Measurements from ENCODE around the gene MAP3K19. TPM values are rescaled to one million over a fixed set of nuclear protein-coding genes. Genes with fewer than 3 reads are reported as not detected.

MAP3K19 gene
- total RNA-seq, 1 donor from 2014 or later: not detected

DNA sequence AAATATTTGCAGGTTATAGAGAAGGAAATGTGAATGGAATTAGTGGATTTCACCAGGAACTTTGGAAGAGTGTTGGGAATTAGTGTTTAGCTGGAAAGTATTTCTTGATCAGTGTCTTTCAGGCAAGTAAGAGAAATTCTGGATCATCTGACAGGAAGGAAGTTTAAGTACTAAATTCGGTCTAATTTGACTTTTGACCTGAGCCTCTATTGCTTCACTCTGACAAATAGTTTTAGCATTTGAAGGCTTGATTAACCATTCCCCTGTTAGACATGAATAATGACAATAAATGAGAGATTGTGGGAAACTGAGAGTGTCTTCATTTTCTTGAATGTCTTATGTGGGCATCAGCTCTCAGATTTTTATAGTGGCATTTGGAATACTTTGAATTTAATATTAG is 112.6 kb downstream of the MAP3K19 start:
- no peaks in the 10 kb centered on the region for H3K27me3 Mint-ChIP-seq (ENCODE audit: low read depth, unreplicated experiment)

DNA sequence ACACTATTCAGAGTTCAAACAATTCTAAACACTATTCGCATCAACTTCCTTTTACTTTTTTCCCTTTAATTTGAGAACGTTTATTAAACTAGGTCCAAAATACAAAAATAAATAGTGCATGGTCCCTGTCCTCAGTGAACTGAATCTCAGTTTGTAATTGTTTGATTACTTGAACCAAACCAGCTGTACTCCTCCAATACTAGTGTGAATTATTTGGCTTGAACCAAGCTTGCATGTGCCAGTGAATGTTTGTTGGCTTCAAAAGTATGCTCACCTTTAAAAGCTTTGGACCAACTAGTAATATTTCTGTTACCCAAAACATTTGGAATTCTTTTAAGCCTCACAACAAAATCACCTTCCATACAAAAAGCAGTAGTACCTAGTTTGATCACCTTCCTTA is 113.1 kb downstream of the MAP3K19 start:
- Histone ChIP-seq H3K79me2 (ENCODE audit: insufficient read depth, low read length) (peaks cover 97% of the 10 kb centered on the region), H3K27me3 (ENCODE audit: insufficient read depth, low read length) (no peaks in the 10 kb centered on the region), H3K36me3 (ENCODE audit: insufficient read depth, low read length) (peaks cover 4% of the 10 kb centered on the region), H4K20me1 (ENCODE audit: insufficient read depth, low read length) (peaks cover 82% of the 10 kb centered on the region), H3K9me3 (ENCODE audit: insufficient read depth, low read depth, low read length) (no peaks in the 10 kb centered on the region), H2AFZ (ENCODE audit: low read depth, low read length) (no peak overlapping the region), H3K9ac (ENCODE audit: low read length) (no peak overlapping the region), H3K27ac (ENCODE audit: low read depth, low read length) (no peak overlapping the region), H3K4me3 (ENCODE audit: insufficient read depth, low read depth, low read length) (no peak overlapping the region), H3K4me1 (ENCODE audit: insufficient read depth, low read length) (no peaks in the 10 kb centered on the region), H3K4me2 (ENCODE audit: low read length) (no peak overlapping the region)
- Mint-ChIP-seq H3K36me3 (ENCODE audit: low read depth, unreplicated experiment) (peaks cover 5% of the 10 kb centered on the region), H3K9me3 (ENCODE audit: unreplicated experiment) (no peaks in the 10 kb centered on the region), H3K4me1 (ENCODE audit: low read depth, unreplicated experiment) (peaks cover 6% of the 10 kb centered on the region), H3K4me3 (ENCODE audit: unreplicated experiment) (no peak overlapping the region), H3K27me3 (ENCODE audit: low read depth, unreplicated experiment) (no peaks in the 10 kb centered on the region), H3K27ac (ENCODE audit: unreplicated experiment) (no peak overlapping the region)
- DNase-seq (ENCODE audit: low read depth): no peak
- no peak for FAIRE-seq
- TF ChIP-seq, protein P1, sequence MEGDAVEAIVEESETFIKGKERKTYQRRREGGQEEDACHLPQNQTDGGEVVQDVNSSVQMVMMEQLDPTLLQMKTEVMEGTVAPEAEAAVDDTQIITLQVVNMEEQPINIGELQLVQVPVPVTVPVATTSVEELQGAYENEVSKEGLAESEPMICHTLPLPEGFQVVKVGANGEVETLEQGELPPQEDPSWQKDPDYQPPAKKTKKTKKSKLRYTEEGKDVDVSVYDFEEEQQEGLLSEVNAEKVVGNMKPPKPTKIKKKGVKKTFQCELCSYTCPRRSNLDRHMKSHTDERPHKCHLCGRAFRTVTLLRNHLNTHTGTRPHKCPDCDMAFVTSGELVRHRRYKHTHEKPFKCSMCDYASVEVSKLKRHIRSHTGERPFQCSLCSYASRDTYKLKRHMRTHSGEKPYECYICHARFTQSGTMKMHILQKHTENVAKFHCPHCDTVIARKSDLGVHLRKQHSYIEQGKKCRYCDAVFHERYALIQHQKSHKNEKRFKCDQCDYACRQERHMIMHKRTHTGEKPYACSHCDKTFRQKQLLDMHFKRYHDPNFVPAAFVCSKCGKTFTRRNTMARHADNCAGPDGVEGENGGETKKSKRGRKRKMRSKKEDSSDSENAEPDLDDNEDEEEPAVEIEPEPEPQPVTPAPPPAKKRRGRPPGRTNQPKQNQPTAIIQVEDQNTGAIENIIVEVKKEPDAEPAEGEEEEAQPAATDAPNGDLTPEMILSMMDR (IDR thresholded peaks at IDR 0.05; ENCODE audit: insufficient read depth, low read depth, low read length): no peak
- no peak for TF ChIP-seq EZH2 (IDR thresholded peaks at IDR 0.05; ENCODE audit: insufficient read depth, low read length)

More for the DNA sequence above, 112.6 kb downstream of the MAP3K19 start:
- no peaks in the 10 kb centered on the region for H3K27me3 ChIP-seq (ENCODE audit: insufficient read depth, low read length)
- H3K9ac ChIP-seq (ENCODE audit: low read length): no peak overlapping the region
- H3K9me3 ChIP-seq (ENCODE audit: insufficient read depth, low read depth, low read length): no peaks in the 10 kb centered on the region
- H3K4me3 ChIP-seq (ENCODE audit: insufficient read depth, low read depth, low read length): no peak overlapping the region
- no peaks in the 10 kb centered on the region for H3K9me3 Mint-ChIP-seq (ENCODE audit: unreplicated experiment)
- no peaks in the 10 kb centered on the region for H3K4me1 ChIP-seq (ENCODE audit: insufficient read depth, low read length)
- H3K36me3 ChIP-seq (ENCODE audit: insufficient read depth, low read length): peaks cover 4% of the 10 kb centered on the region
- TF ChIP-seq EZH2 (IDR thresholded peaks at IDR 0.05; ENCODE audit: insufficient read depth, low read length): no peak
- TF ChIP-seq, protein P1 (IDR thresholded peaks at IDR 0.05; ENCODE audit: insufficient read depth, low read depth, low read length): no peak
- H3K4me1 Mint-ChIP-seq (ENCODE audit: low read depth, unreplicated experiment): peaks cover 6% of the 10 kb centered on the region
- no peak overlapping the region for H3K4me3 Mint-ChIP-seq (ENCODE audit: unreplicated experiment)
- peaks cover 93% of the 10 kb centered on the region for H3K79me2 ChIP-seq (ENCODE audit: insufficient read depth, low read length)
- peaks cover 80% of the 10 kb centered on the region for H4K20me1 ChIP-seq (ENCODE audit: insufficient read depth, low read length)
- no peak overlapping the region for H3K27ac ChIP-seq (ENCODE audit: low read depth, low read length)
- H3K36me3 Mint-ChIP-seq (ENCODE audit: low read depth, unreplicated experiment): peaks cover 5% of the 10 kb centered on the region
- H3K4me2 ChIP-seq (ENCODE audit: low read length): no peak overlapping the region
- FAIRE-seq (no peak), DNase-seq (ENCODE audit: low read depth) (no peak)
- H3K27ac Mint-ChIP-seq (ENCODE audit: unreplicated experiment): no peak overlapping the region
- H2AFZ ChIP-seq (ENCODE audit: low read depth, low read length): no peak overlapping the region

DNA sequence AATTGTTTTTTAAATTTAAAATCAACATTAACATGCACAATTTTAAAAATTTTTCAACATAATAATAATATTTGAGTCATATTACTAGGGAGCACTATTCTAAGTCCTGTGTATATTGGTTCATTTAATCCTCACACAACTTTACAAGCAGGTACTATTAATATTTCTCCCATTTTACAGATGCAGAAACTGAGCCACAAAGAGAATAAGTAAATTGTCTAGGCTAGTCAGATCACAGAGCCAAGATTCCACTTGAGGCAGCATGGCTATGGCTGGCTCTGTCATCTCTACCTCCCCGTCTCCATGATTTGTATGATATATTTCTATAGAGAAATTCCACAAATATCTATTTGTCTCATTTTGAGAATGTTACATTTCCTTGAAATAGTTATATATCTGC is 113.5 kb downstream of the MAP3K19 start:
- FAIRE-seq (no peak), DNase-seq (ENCODE audit: low read depth) (no peak)
- Histone ChIP-seq H3K27ac (ENCODE audit: low read depth, low read length) (no peak overlapping the region), H3K36me3 (ENCODE audit: insufficient read depth, low read length) (peaks cover 4% of the 10 kb centered on the region), H3K79me2 (ENCODE audit: insufficient read depth, low read length) (peaks cover 97% of the 10 kb centered on the region), H3K9ac (ENCODE audit: low read length) (no peak overlapping the region), H3K9me3 (ENCODE audit: insufficient read depth, low read depth, low read length) (no peaks in the 10 kb centered on the region), H3K4me3 (ENCODE audit: insufficient read depth, low read depth, low read length) (no peak overlapping the region), H3K4me1 (ENCODE audit: insufficient read depth, low read length) (no peaks in the 10 kb centered on the region), H3K27me3 (ENCODE audit: insufficient read depth, low read length) (no peaks in the 10 kb centered on the region), H4K20me1 (ENCODE audit: insufficient read depth, low read length) (peaks cover 85% of the 10 kb centered on the region), H3K4me2 (ENCODE audit: low read length) (no peak overlapping the region), H2AFZ (ENCODE audit: low read depth, low read length) (no peak overlapping the region)
- no peaks in the 10 kb centered on the region for H3K9me3 Mint-ChIP-seq (ENCODE audit: unreplicated experiment)
- TF ChIP-seq, protein P1 (IDR thresholded peaks at IDR 0.05; ENCODE audit: insufficient read depth, low read depth, low read length): no peak
- TF ChIP-seq EZH2 (IDR thresholded peaks at IDR 0.05; ENCODE audit: insufficient read depth, low read length): no peak
- no peak overlapping the region for H3K27ac Mint-ChIP-seq (ENCODE audit: unreplicated experiment)
- peaks cover 6% of the 10 kb centered on the region for H3K4me1 Mint-ChIP-seq (ENCODE audit: low read depth, unreplicated experiment)
- peaks cover 5% of the 10 kb centered on the region for H3K36me3 Mint-ChIP-seq (ENCODE audit: low read depth, unreplicated experiment)
- no peak overlapping the region for H3K4me3 Mint-ChIP-seq (ENCODE audit: unreplicated experiment)
- no peaks in the 10 kb centered on the region for H3K27me3 Mint-ChIP-seq (ENCODE audit: low read depth, unreplicated experiment)
